AG04450 (cell line): ENCODE results near the gene BFAR. TPM values are rescaled to one million over a fixed set of nuclear protein-coding genes. Genes with fewer than 3 reads are reported as not detected.

Source experiments
- CTCF ChIA-PET: fragments of 300-600, 350-600 bp; formaldehyde crosslinking; extraction: SDS; loops from one replicate; lab custom pipeline; 2022; ENCODE audit warnings: antibody characterized with exemption, inconsistent platforms; lab: Charles Lee
- POLR2A ChIA-PET: fragments of 350-600 bp; formaldehyde crosslinking; extraction: SDS; loops from one replicate; lab custom pipeline; 2021; ENCODE audit warnings: antibody characterized with exemption, inconsistent platforms; lab: Yijun Ruan, JAX
- DNase-seq: peaks from one replicate; pipeline ENCODE4 v3.0.0-alpha.2; 2011; ENCODE audit warnings: low read depth, low spot score
- H3K27ac ChIP-seq: one replicate; pipeline ENCODE4 v1.5.1; 2012; ENCODE audit warnings: low read depth, low read length, control low read depth
- H3K27me3 ChIP-seq: one replicate; pipeline ENCODE4 v1.6.0; 2012; ENCODE audit warnings: low read length; ENCODE audit not compliant: control insufficient read depth, insufficient read depth
- H3K4me3 ChIP-seq: 2 replicates; pipeline ENCODE4 v1.5.1; 2011; ENCODE audit warnings: mild to moderate bottlenecking, low read depth, low read length, control low read depth
- H3K9me3 ChIP-seq: 2 replicates; pipeline ENCODE4 v1.5.1; 2012; ENCODE audit warnings: low read length; ENCODE audit not compliant: control insufficient read depth, insufficient read depth
- CTCF ChIP-seq: IDR thresholded peaks from 2 replicates; pipeline ENCODE4 v1.5.1; 2011; ENCODE audit warnings: low read depth, low read length, control low read depth, inconsistent platforms
- polyA plus RNA-seq: library from polyadenylated mRNA; depleted of rRNA; stranded (reverse); fragments of >200 nt; gene quantifications from 2 replicates; pipeline ENCODE4 v1.2.3, GENCODE V29; 2011

BFAR gene
- polyA plus RNA-seq, 1 experiment = 75.0 TPM

- H3K27me3 ChIP-seq = no peaks in the 10 kb centered on the region
- DNase-seq = no peak
- no peak overlapping the region for H3K27ac ChIP-seq
- no peaks in the 10 kb centered on the region for H3K9me3 ChIP-seq
- no peak for TF ChIP-seq CTCF
- no peak overlapping the region for H3K4me3 ChIP-seq
- ChIA-PET CTCF (interaction anchor here (0.6 kb wide), 1 partner anchor 344 kb away, joined by 4 read pairs; no protein-coding TSS in a partner anchor), POLR2A (no interaction called here)
These were observed 30.2 kb upstream of the BFAR start for GRCh38 chr16:14602443-14602963.

GRCh38 chr16:14606102-14606501 is 26.6 kb upstream of the BFAR start:
- DNase-seq = no peak
- ChIA-PET CTCF (interaction anchor here (0.6 to 1.4 kb wide), 3 partner anchors 18 to 686 kb away, joined by 4 read pairs; partner anchors contain the start of gene ERCC4), POLR2A (interaction anchor here (0.6 kb wide), 1 partner anchor 25 kb away, joined by 4 read pairs; no protein-coding TSS in a partner anchor)
- Histone ChIP-seq H3K4me3 (no peak overlapping the region), H3K27ac (no peak overlapping the region), H3K27me3 (no peaks in the 10 kb centered on the region), H3K9me3 (no peaks in the 10 kb centered on the region)
- no peak for TF ChIP-seq CTCF

- Histone ChIP-seq H3K27me3 (no peaks in the 10 kb centered on the region), H3K4me3 (no peak overlapping the region), H3K9me3 (no peaks in the 10 kb centered on the region), H3K27ac (no peak overlapping the region)
- ChIA-PET CTCF (interaction anchor here (0.9 kb wide), 2 partner anchors 8 to 688 kb away, joined by 3 to 5 read pairs; partner anchors contain the start of gene ERCC4), POLR2A (interaction anchor here (0.5 kb wide), 1 partner anchor 37 kb away, joined by 3 read pairs; no protein-coding TSS in a partner anchor)
- no peak for DNase-seq
- no peak for TF ChIP-seq CTCF
These were observed 24.6 kb upstream of the BFAR start for GRCh38 chr16:14608111-14608566.

GRCh38 chr16:14608604-14609003 is 24.1 kb upstream of the BFAR start:
- no peak for TF ChIP-seq CTCF
- Histone ChIP-seq H3K27me3 (no peaks in the 10 kb centered on the region), H3K9me3 (no peaks in the 10 kb centered on the region), H3K4me3 (no peak overlapping the region), H3K27ac (no peak overlapping the region)
- POLR2A ChIA-PET = interaction anchor here (0.5 kb wide), 1 partner anchor 38 kb away, joined by 3 read pairs; no protein-coding TSS in a partner anchor
- CTCF ChIA-PET = interaction anchor here (0.9 kb wide), 2 partner anchors 9 to 689 kb away, joined by 3 to 5 read pairs; partner anchors contain the start of gene ERCC4
- DNase-seq = no peak

GRCh38 chr16:14609716-14610115 is 23.0 kb upstream of the BFAR start:
- H3K27ac ChIP-seq = no peak overlapping the region
- no peak for DNase-seq
- POLR2A ChIA-PET = interaction anchor here (0.7 kb wide), 1 partner anchor 74 kb away, joined by 7 read pairs; no protein-coding TSS in a partner anchor
- no peak overlapping the region for H3K4me3 ChIP-seq
- no peaks in the 10 kb centered on the region for H3K9me3 ChIP-seq
- no peaks in the 10 kb centered on the region for H3K27me3 ChIP-seq
- TF ChIP-seq CTCF = no peak
- CTCF ChIA-PET = interaction anchor here (0.7 kb wide), 1 partner anchor 10 kb away, joined by 3 read pairs; no protein-coding TSS in a partner anchor
